Mesendoderm (in vitro differentiated cells): ENCODE data around the gene NAXE.
A peak's percentile ranks its signal among the peaks of the same experiment; 100 is the strongest.

Experiments used
- DNase-seq: peaks from one replicate; pipeline ENCODE4 v3.0.0; 2013
- H2AK5ac ChIP-seq: 2 replicates; pipeline ENCODE4 v1.6.1; 2013; ENCODE audit warnings: low read length, inconsistent platforms
- H2BK120ac ChIP-seq: 2 replicates; pipeline ENCODE4 v1.6.1; 2013; ENCODE audit warnings: low read depth, mild to moderate bottlenecking, low read length, moderate library complexity, mixed read lengths
- H2BK15ac ChIP-seq: replicated peaks from 2 replicates; pipeline ENCODE4 v1.6.1; 2013; ENCODE audit warnings: low read depth, mild to moderate bottlenecking, moderate library complexity
- H2BK5ac ChIP-seq: 2 replicates; pipeline ENCODE4 v1.6.1; 2013; ENCODE audit warnings: low read length, inconsistent platforms
- H3K18ac ChIP-seq: 2 replicates; pipeline ENCODE4 v1.6.1; 2013; ENCODE audit warnings: mild to moderate bottlenecking, low read length, mixed read lengths
- H3K23ac ChIP-seq: one replicate; pipeline ENCODE4 v1.6.1; 2013; ENCODE audit warnings: low read length
- H3K27ac ChIP-seq: 2 replicates; pipeline ENCODE4 v1.5.1; 2013; ENCODE audit warnings: low read depth, mild to moderate bottlenecking, inconsistent platforms, low read length, moderate library complexity
- H3K27me3 ChIP-seq: 2 replicates; pipeline ENCODE4 v1.6.1; 2013; ENCODE audit warnings: low read length, control low read depth, mild to moderate bottlenecking, inconsistent platforms; ENCODE audit not compliant: insufficient read depth, poor library complexity
- H3K36me3 ChIP-seq: 2 replicates; pipeline ENCODE4 v1.6.1; 2013; ENCODE audit warnings: low read length, inconsistent platforms; ENCODE audit not compliant: control insufficient read depth, insufficient read depth
- H3K4ac ChIP-seq: one replicate; pipeline ENCODE4 v1.6.1; 2013; ENCODE audit warnings: low read depth, mild to moderate bottlenecking, low read length, moderate library complexity
- H3K4me1 ChIP-seq: 2 replicates; pipeline ENCODE4 v1.6.1; 2013; ENCODE audit warnings: low read depth, low read length, inconsistent platforms; ENCODE audit not compliant: control insufficient read depth
- H3K4me2 ChIP-seq: 2 replicates; pipeline ENCODE4 v1.6.1; 2013; ENCODE audit warnings: low read length
- H3K4me3 ChIP-seq: 2 replicates; pipeline ENCODE4 v1.5.1; 2013; ENCODE audit warnings: mild to moderate bottlenecking, low read length
- H3K56ac ChIP-seq: one replicate; pipeline ENCODE4 v1.6.1; 2013; ENCODE audit warnings: low read length
- H3K79me1 ChIP-seq: 2 replicates; pipeline ENCODE4 v1.6.1; 2013; ENCODE audit warnings: low read length, inconsistent platforms
- H3K79me2 ChIP-seq: 2 replicates; pipeline ENCODE4 v1.6.1; 2013; ENCODE audit warnings: mild to moderate bottlenecking, low read length; ENCODE audit not compliant: control insufficient read depth, insufficient read depth
- H3K9ac ChIP-seq: 2 replicates; pipeline ENCODE4 v1.6.1; 2013; ENCODE audit warnings: low read length, inconsistent platforms
- H4K5ac ChIP-seq: one replicate; pipeline ENCODE4 v1.6.1; 2013; ENCODE audit warnings: low read length
- H4K8ac ChIP-seq: one replicate; pipeline ENCODE4 v1.6.1; 2013; ENCODE audit warnings: low read depth, mild to moderate bottlenecking, control low read depth, low read length, moderate library complexity
- WGBS: extraction: QIAGEN DNeasy Blood & Tissue Kit; methylation state at CpG from one replicate; pipeline ENCODE4 v1.1.7; 2013; ENCODE audit warnings: low lambda C conversion rate, missing lambda C conversion rate; ENCODE audit not compliant: insufficient coverage; ENCODE audit errors: extremely low coverage; 5-methylcytosine and 5-hydroxymethylcytosine counted together

NAXE gene

DNA sequence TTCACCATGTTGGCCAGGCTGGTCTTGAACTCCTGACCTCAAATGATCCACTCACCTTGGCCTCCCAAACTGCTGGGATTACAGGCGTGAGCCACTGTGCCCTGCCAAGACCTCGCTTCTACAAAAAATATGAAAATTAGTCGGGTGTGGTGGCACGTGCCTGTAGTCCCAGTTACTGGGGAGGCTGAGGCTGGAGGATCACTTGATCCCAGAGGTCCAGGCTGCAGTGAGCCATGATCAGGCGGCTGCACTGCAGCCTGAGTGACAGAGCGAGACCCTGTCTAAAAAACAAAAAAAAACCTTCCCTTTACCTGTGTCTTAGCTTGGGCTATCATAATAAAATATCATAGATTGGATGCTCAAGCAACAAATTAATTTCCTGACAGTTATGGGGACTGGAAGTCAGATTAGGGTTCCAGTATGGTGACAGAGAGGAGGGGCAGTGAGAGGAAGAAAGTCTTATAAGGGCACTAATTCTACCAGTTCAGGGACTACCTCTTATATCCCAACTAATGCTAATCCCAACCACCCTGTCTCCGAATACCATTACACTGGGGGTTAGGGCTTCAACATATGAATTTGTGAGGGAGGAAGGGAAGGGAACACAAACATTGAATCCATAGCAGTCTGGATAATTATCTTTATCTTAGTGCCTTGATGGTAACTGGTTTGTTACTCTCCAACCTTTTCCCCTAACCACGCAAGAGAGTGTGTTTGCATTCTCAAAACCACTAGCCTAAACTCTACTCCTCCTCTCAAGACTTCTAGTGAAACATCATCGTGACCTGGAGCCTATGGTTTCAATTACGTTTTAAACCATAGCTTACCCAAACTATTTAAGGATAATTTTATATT lies 1.0 kb upstream of the NAXE start:
- Histone ChIP-seq H3K27me3 (no peaks in the 10 kb centered on the region), H3K4me2 (no peak overlapping the region), H2AK5ac (no peak overlapping the region), H2BK15ac (no peak overlapping the region), H3K4me3 (no peak overlapping the region), H3K36me3 (peaks cover 3% of the 10 kb centered on the region), H2BK5ac (no peak overlapping the region), H4K5ac (no peak overlapping the region), H3K79me1 (no peaks in the 10 kb centered on the region), H3K23ac (no peak overlapping the region), H3K4ac (no peak overlapping the region), H3K18ac (no peak overlapping the region), H2BK120ac (no peak overlapping the region), H3K27ac (no peak overlapping the region), H3K4me1 (no peaks in the 10 kb centered on the region), H3K56ac (no peak overlapping the region), H3K79me2 (no peaks in the 10 kb centered on the region), H4K8ac (no peak overlapping the region), H3K9ac (peak overlapping the region; percentile 89)
- WGBS, result no CpG with 5 or more reads among the region's 10 CpGs
- DNase-seq, result no peak

DNA sequence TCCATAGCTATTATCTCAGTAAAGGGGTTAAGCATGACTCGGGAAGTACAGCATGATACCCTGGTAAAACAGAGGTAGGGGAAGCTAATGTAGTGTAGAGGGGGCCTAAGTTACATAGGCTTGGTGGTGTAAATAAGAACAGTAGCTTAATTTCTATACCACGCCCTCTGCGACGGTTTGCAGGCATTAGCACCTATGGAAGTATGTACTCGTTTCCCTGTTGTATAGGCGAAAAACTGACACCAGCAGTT lies 470 bp upstream of the NAXE start:
- Histone ChIP-seq H3K9ac (peak overlapping the region; percentile 89), H3K36me3 (peaks cover 7% of the 10 kb centered on the region), H2BK5ac (no peak overlapping the region), H3K79me2 (no peaks in the 10 kb centered on the region), H3K4me3 (peak overlapping the region; percentile 67), H3K4ac (peak overlapping the region; percentile 26), H4K8ac (no peak overlapping the region), H3K4me2 (peak overlapping the region; percentile 85), H3K79me1 (no peaks in the 10 kb centered on the region), H3K27ac (peak overlapping the region; percentile 24), H2AK5ac (no peak overlapping the region), H4K5ac (peak overlapping the region; percentile 81), H3K4me1 (no peaks in the 10 kb centered on the region), H2BK120ac (no peak overlapping the region), H3K27me3 (no peaks in the 10 kb centered on the region), H3K56ac (peak overlapping the region; percentile 95), H3K23ac (no peak overlapping the region), H2BK15ac (no peak overlapping the region), H3K18ac (no peak overlapping the region)
- WGBS, result no CpG with 5 or more reads among the region's 6 CpGs
- no peak for DNase-seq

DNA sequence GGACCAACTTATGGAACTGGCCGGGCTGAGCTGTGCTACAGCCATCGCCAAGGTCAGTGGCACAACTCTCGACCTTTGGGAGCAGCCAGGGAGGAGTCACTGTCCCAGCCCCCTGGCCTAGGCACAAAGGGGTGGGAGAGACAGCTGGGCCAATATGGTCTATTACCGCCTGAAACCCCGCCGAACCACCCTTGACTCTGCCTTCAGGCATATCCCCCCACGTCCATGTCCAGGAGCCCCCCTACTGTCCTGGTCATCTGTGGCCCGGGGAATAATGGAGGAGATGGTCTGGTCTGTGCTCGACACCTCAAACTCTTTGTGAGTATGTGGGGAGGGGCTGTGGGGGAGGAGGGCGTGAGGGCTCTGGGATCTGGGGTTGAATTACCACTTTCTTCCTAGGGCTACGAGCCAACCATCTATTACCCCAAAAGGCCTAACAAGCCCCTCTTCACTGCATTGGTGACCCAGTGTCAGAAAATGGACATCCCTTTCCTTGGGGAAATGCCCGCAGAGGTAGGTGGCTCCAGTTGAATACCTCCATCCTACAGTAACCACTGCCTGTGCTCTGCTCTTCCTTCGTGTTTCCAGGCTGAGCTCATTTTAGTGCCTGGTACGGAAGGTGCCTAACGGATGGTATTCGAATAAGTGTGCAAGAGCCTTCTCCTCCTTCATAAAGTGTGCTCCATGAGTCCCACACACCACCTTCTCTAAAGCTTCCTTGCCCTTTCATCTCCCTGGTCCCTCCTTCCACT lies 758 bp downstream of the NAXE start:
- peak overlapping the region; percentile 88 for H3K9ac ChIP-seq
- H2AK5ac ChIP-seq, result peak overlapping the region; percentile 4
- no peak overlapping the region for H3K23ac ChIP-seq
- H3K27ac ChIP-seq, result no peak overlapping the region
- peak overlapping the region; percentile 69 for H3K18ac ChIP-seq
- DNase-seq, result no peak
- no peak overlapping the region for H2BK120ac ChIP-seq
- no CpG with 5 or more reads among the region's 16 CpGs for WGBS
- H3K4me3 ChIP-seq, result peak overlapping the region; percentile 87
- H2BK15ac ChIP-seq, result no peak overlapping the region
- no peaks in the 10 kb centered on the region for H3K79me1 ChIP-seq
- peak overlapping the region; percentile 46 for H3K4ac ChIP-seq
- H3K27me3 ChIP-seq, result no peaks in the 10 kb centered on the region
- H2BK5ac ChIP-seq, result no peak overlapping the region
- H3K79me2 ChIP-seq, result no peaks in the 10 kb centered on the region
- H3K4me1 ChIP-seq, result no peaks in the 10 kb centered on the region
- H3K56ac ChIP-seq, result peak overlapping the region; percentile 96
- H4K8ac ChIP-seq, result no peak overlapping the region
- peak overlapping the region; percentile 72 for H3K4me2 ChIP-seq
- H4K5ac ChIP-seq, result no peak overlapping the region
- peaks cover 9% of the 10 kb centered on the region for H3K36me3 ChIP-seq

- H2BK120ac ChIP-seq, result no peak overlapping the region
- no peak overlapping the region for H3K27ac ChIP-seq
- no peak overlapping the region for H3K18ac ChIP-seq
- no peak overlapping the region for H3K9ac ChIP-seq
- H3K4me1 ChIP-seq, result no peaks in the 10 kb centered on the region
- no peak overlapping the region for H2BK5ac ChIP-seq
- H2AK5ac ChIP-seq, result no peak overlapping the region
- no peak overlapping the region for H3K4ac ChIP-seq
- no peaks in the 10 kb centered on the region for H3K27me3 ChIP-seq
- no CpG with 5 or more reads among the region's 8 CpGs for WGBS
- no peak overlapping the region for H4K5ac ChIP-seq
- H4K8ac ChIP-seq, result no peak overlapping the region
- peaks cover 4% of the 10 kb centered on the region for H3K79me1 ChIP-seq
- H3K4me2 ChIP-seq, result no peak overlapping the region
- H2BK15ac ChIP-seq, result no peak overlapping the region
- no peaks in the 10 kb centered on the region for H3K79me2 ChIP-seq
- no peak overlapping the region for H3K56ac ChIP-seq
- no peak overlapping the region for H3K23ac ChIP-seq
- no peak for DNase-seq
- H3K36me3 ChIP-seq, result peaks cover 9% of the 10 kb centered on the region
- H3K4me3 ChIP-seq, result no peak overlapping the region
Observed at GRCh38 chr1:156592910-156593660, 1.5 kb downstream of the NAXE start.

GRCh38 chr1:156593661-156593989 lies 2.0 kb downstream of the NAXE start:
- Histone ChIP-seq H3K4me3 (no peak overlapping the region), H2BK120ac (no peak overlapping the region), H4K5ac (no peak overlapping the region), H2BK15ac (no peak overlapping the region), H3K4me1 (no peaks in the 10 kb centered on the region), H2BK5ac (no peak overlapping the region), H3K56ac (no peak overlapping the region), H3K27me3 (no peaks in the 10 kb centered on the region), H3K4me2 (no peak overlapping the region), H2AK5ac (no peak overlapping the region), H3K23ac (no peak overlapping the region), H3K36me3 (peaks cover 9% of the 10 kb centered on the region), H3K27ac (no peak overlapping the region), H3K9ac (no peak overlapping the region), H3K79me1 (peaks cover 4% of the 10 kb centered on the region), H3K4ac (no peak overlapping the region), H3K79me2 (no peaks in the 10 kb centered on the region), H4K8ac (no peak overlapping the region), H3K18ac (no peak overlapping the region)
- no peak for DNase-seq
- no CpG with 5 or more reads among the region's 8 CpGs for WGBS
